ENCODE results near the gene ST6GALNAC1. TPM values are rescaled to one million over a fixed set of nuclear protein-coding genes. Genes with fewer than 3 reads are reported as not detected.

ST6GALNAC1 gene
- total and polyA plus RNA-seq, 4 experiments from 2014 or later = 12.7 to 45.8 (median 14.4) TPM

GRCh38 chr17:76645481-76645880 lies 1.9 kb upstream of the ST6GALNAC1 start:
- H3K36me3 Mint-ChIP-seq = no peaks in the 10 kb centered on the region
- peaks cover 0 to 17% (median 7%) of the 10 kb centered on the region in 8 donors for H3K9me3 Mint-ChIP-seq
- DNase-seq = no peak
- Histone ChIP-seq H3K27me3 (ENCODE audit: insufficient read depth, low read length) (no peaks in the 10 kb centered on the region), H3K36me3 (ENCODE audit: insufficient read depth, low read length) (no peaks in the 10 kb centered on the region), H3K27ac (ENCODE audit: low read depth, low read length) (no peak overlapping the region), H3K4me1 (ENCODE audit: insufficient read depth, low read length) (peaks cover 35% of the 10 kb centered on the region), H3K4me3 (ENCODE audit: low read length in 2 of 2) (no peak overlapping the region), H3K9me3 (ENCODE audit: control insufficient read depth in 1 of 2, low read length in 2 of 2) (no peaks in the 10 kb centered on the region)
- H3K27me3 Mint-ChIP-seq = peaks cover 0 to 2% of the 10 kb centered on the region in 2 donors
- peak overlapping the region in 2 of 8 donors; percentile 30 to 44 for H3K4me3 Mint-ChIP-seq
- intact Hi-C loops (cut with micrococcal nuclease) = no loop called here
- peak overlapping the region in 3 of 7 donors; percentile 17 to 88 (median 76) for H3K27ac Mint-ChIP-seq
- ChIA-PET CTCF (ENCODE audit: partially characterized antibody) (interaction anchor here (3.4 to 4.1 kb wide), 2 partner anchors 22 to 36 kb away, joined by 18 to 19 read pairs; no protein-coding TSS in a partner anchor), POLR2A (ENCODE audit: partially characterized antibody) (interaction anchor here (0.8 to 1.1 kb wide), 2 partner anchors 26 to 33 kb away, joined by 3 read pairs; no protein-coding TSS in a partner anchor)
- peaks cover 13 to 33% (median 27%) of the 10 kb centered on the region in 4 donors for H3K4me1 Mint-ChIP-seq

GRCh38 chr17:76644995-76645394 lies 1.4 kb upstream of the ST6GALNAC1 start:
- peak overlapping the region in 2 of 8 donors; percentile 30 to 44 for H3K4me3 Mint-ChIP-seq
- H3K9me3 Mint-ChIP-seq = peaks cover 0 to 17% (median 7%) of the 10 kb centered on the region in 8 donors
- Histone ChIP-seq H3K4me3 (ENCODE audit: low read length in 2 of 2) (no peak overlapping the region), H3K9me3 (ENCODE audit: control insufficient read depth in 1 of 2, low read length in 2 of 2) (no peaks in the 10 kb centered on the region), H3K27me3 (ENCODE audit: insufficient read depth, low read length) (no peaks in the 10 kb centered on the region), H3K36me3 (ENCODE audit: insufficient read depth, low read length) (no peaks in the 10 kb centered on the region), H3K4me1 (ENCODE audit: insufficient read depth, low read length) (peaks cover 38% of the 10 kb centered on the region), H3K27ac (ENCODE audit: low read depth, low read length) (no peak overlapping the region)
- no peak for DNase-seq
- intact Hi-C loops (cut with micrococcal nuclease) = loop anchor here (5.0 kb wide), 1 partner anchor 37 kb away; no protein-coding TSS in a partner anchor
- ChIA-PET POLR2A (ENCODE audit: partially characterized antibody) (interaction anchor here (1.1 to 2.2 kb wide), 3 partner anchors 15 to 87 kb away, joined by 3 to 12 read pairs (median 10); no protein-coding TSS in a partner anchor), CTCF (ENCODE audit: partially characterized antibody) (interaction anchor here (3.4 to 4.1 kb wide), 2 partner anchors 21 to 37 kb away, joined by 18 to 19 read pairs; no protein-coding TSS in a partner anchor)
- no peaks in the 10 kb centered on the region for H3K36me3 Mint-ChIP-seq
- H3K27me3 Mint-ChIP-seq = peaks cover 0 to 2% of the 10 kb centered on the region in 2 donors
- H3K27ac Mint-ChIP-seq = peak overlapping the region in 3 of 7 donors; percentile 73 to 88 (median 76)
- H3K4me1 Mint-ChIP-seq = peaks cover 13 to 37% (median 29%) of the 10 kb centered on the region in 4 donors

GRCh38 chr17:76642994-76643393 lies 563 bp downstream of the ST6GALNAC1 start:
- peak overlapping the region; percentile 81 to 96 (median 88) for H3K4me3 Mint-ChIP-seq
- peaks cover 0 to 5% of the 10 kb centered on the region in 2 donors for H3K36me3 Mint-ChIP-seq
- intact Hi-C loops (cut with micrococcal nuclease) = loop anchor here (5.0 kb wide), 1 partner anchor 39 kb away; no protein-coding TSS in a partner anchor
- CTCF ChIA-PET (ENCODE audit: partially characterized antibody) = interaction anchor here (2.1 to 4.1 kb wide), 3 partner anchors 19 to 39 kb away, joined by 6 to 19 read pairs (median 18); no protein-coding TSS in a partner anchor
- H3K27ac Mint-ChIP-seq = peak overlapping the region; percentile 25 to 91 (median 84)
- Histone ChIP-seq H3K4me1 (ENCODE audit: insufficient read depth, low read length) (peaks cover 35% of the 10 kb centered on the region), H3K27me3 (ENCODE audit: insufficient read depth, low read length) (no peaks in the 10 kb centered on the region), H3K4me3 (ENCODE audit: low read length in 2 of 2) (peak overlapping the region; percentile 36 to 59), H3K9me3 (ENCODE audit: control insufficient read depth in 1 of 2, low read length in 2 of 2) (no peaks in the 10 kb centered on the region), H3K36me3 (ENCODE audit: insufficient read depth, low read length) (no peaks in the 10 kb centered on the region), H3K27ac (ENCODE audit: low read depth, low read length) (peak overlapping the region; percentile 33)
- H3K4me1 Mint-ChIP-seq = peaks cover 16 to 38% (median 34%) of the 10 kb centered on the region in 4 donors
- H3K9me3 Mint-ChIP-seq = peaks cover 0 to 17% (median 7%) of the 10 kb centered on the region in 8 donors
- POLR2A ChIA-PET (ENCODE audit: partially characterized antibody) = interaction anchor here (1.0 to 4.8 kb wide), 8 partner anchors 8 to 119 kb away, joined by 3 to 40 read pairs (median 8); no protein-coding TSS in a partner anchor
- H3K27me3 Mint-ChIP-seq = no peaks in the 10 kb centered on the region
- peak in 1 of 5 donors; percentile 23 for DNase-seq

GRCh38 chr17:76642032-76642561 lies 1.5 kb downstream of the ST6GALNAC1 start:
- POLR2A ChIA-PET (ENCODE audit: partially characterized antibody) = interaction anchor here (0.5 to 4.8 kb wide), 4 partner anchors 8 to 39 kb away, joined by 3 to 40 read pairs (median 4); no protein-coding TSS in a partner anchor
- CTCF ChIA-PET (ENCODE audit: partially characterized antibody) = interaction anchor here (0.9 to 6.0 kb wide), 3 partner anchors 18 to 33 kb away, joined by 3 to 40 read pairs (median 6); no protein-coding TSS in a partner anchor
- H3K4me3 Mint-ChIP-seq = peak overlapping the region; percentile 81 to 96 (median 88)
- peaks cover 16 to 39% (median 34%) of the 10 kb centered on the region in 4 donors for H3K4me1 Mint-ChIP-seq
- Histone ChIP-seq H3K4me1 (ENCODE audit: insufficient read depth, low read length) (peaks cover 35% of the 10 kb centered on the region), H3K27me3 (ENCODE audit: insufficient read depth, low read length) (no peaks in the 10 kb centered on the region), H3K4me3 (ENCODE audit: low read length in 2 of 2) (peak overlapping the region in 1 of 2 donors; percentile 23), H3K9me3 (ENCODE audit: control insufficient read depth in 1 of 2, low read length in 2 of 2) (no peaks in the 10 kb centered on the region), H3K27ac (ENCODE audit: low read depth, low read length) (no peak overlapping the region), H3K36me3 (ENCODE audit: insufficient read depth, low read length) (no peaks in the 10 kb centered on the region)
- peaks cover 0 to 9% of the 10 kb centered on the region in 2 donors for H3K36me3 Mint-ChIP-seq
- intact Hi-C loops (cut with micrococcal nuclease) = loop anchor here (5.0 kb wide), 1 partner anchor 40 kb away; no protein-coding TSS in a partner anchor
- H3K27me3 Mint-ChIP-seq = no peaks in the 10 kb centered on the region
- H3K9me3 Mint-ChIP-seq = peaks cover 0 to 12% (median 7%) of the 10 kb centered on the region in 8 donors
- peak overlapping the region in 5 of 7 donors; percentile 5 to 91 (median 67) for H3K27ac Mint-ChIP-seq
- no peak for DNase-seq

- Histone ChIP-seq H3K27me3 (ENCODE audit: insufficient read depth, low read length) (no peaks in the 10 kb centered on the region), H3K27ac (ENCODE audit: low read depth, low read length) (no peak overlapping the region), H3K4me1 (ENCODE audit: insufficient read depth, low read length) (peaks cover 35% of the 10 kb centered on the region), H3K36me3 (ENCODE audit: insufficient read depth, low read length) (no peaks in the 10 kb centered on the region), H3K4me3 (ENCODE audit: low read length in 2 of 2) (no peak overlapping the region), H3K9me3 (ENCODE audit: control insufficient read depth in 1 of 2, low read length in 2 of 2) (no peaks in the 10 kb centered on the region)
- Mint-ChIP-seq H3K27me3 (no peaks in the 10 kb centered on the region), H3K27ac (peak overlapping the region in 2 of 7 donors; percentile 9 to 87), H3K9me3 (peaks cover 0 to 8% (median 4%) of the 10 kb centered on the region in 8 donors), H3K36me3 (peaks cover 0 to 9% of the 10 kb centered on the region in 2 donors), H3K4me1 (peaks cover 16 to 39% (median 34%) of the 10 kb centered on the region in 4 donors), H3K4me3 (peak overlapping the region in 4 of 8 donors; percentile 37 to 43 (median 39))
- DNase-seq = no peak
- intact Hi-C loops (cut with micrococcal nuclease) = loop anchor here (5.0 kb wide), 1 partner anchor 41 kb away; no protein-coding TSS in a partner anchor
- ChIA-PET CTCF (ENCODE audit: partially characterized antibody) (interaction anchor here (2.1 to 6.0 kb wide), 2 partner anchors 18 to 30 kb away, joined by 6 to 40 read pairs; no protein-coding TSS in a partner anchor), POLR2A (ENCODE audit: partially characterized antibody) (interaction anchor here (0.7 to 4.8 kb wide), 5 partner anchors 17 to 84 kb away, joined by 3 to 40 read pairs (median 4); no protein-coding TSS in a partner anchor)
Observed at GRCh38 chr17:76641501-76641900, 2.1 kb downstream of the ST6GALNAC1 start.

GRCh38 chr17:76640550-76641380 lies 2.8 kb downstream of the ST6GALNAC1 start:
- no peaks in the 10 kb centered on the region for H3K36me3 ChIP-seq (ENCODE audit: insufficient read depth, low read length)
- H3K27me3 ChIP-seq (ENCODE audit: insufficient read depth, low read length) = no peaks in the 10 kb centered on the region
- peak overlapping the region in 6 of 8 donors; percentile 8 to 56 (median 40) for H3K4me3 Mint-ChIP-seq
- H3K27ac Mint-ChIP-seq = peak overlapping the region in 4 of 7 donors; percentile 3 to 87 (median 33)
- CTCF ChIA-PET (ENCODE audit: partially characterized antibody) = interaction anchor here (2.1 to 6.0 kb wide), 2 partner anchors 17 to 31 kb away, joined by 6 to 40 read pairs; no protein-coding TSS in a partner anchor
- POLR2A ChIA-PET (ENCODE audit: partially characterized antibody) = interaction anchor here (0.7 to 4.8 kb wide), 5 partner anchors 18 to 83 kb away, joined by 3 to 40 read pairs (median 4); no protein-coding TSS in a partner anchor
- DNase-seq = no peak
- no peak overlapping the region for H3K4me3 ChIP-seq (ENCODE audit: low read length in 2 of 2)
- H3K36me3 Mint-ChIP-seq = peaks cover 0 to 9% of the 10 kb centered on the region in 2 donors
- H3K4me1 Mint-ChIP-seq = peaks cover 16 to 39% (median 34%) of the 10 kb centered on the region in 4 donors
- intact Hi-C loops (cut with micrococcal nuclease) = loop anchor here (5.0 kb wide), 1 partner anchor 42 kb away; no protein-coding TSS in a partner anchor
- H3K9me3 Mint-ChIP-seq = peaks cover 0 to 5% (median 0%) of the 10 kb centered on the region in 8 donors
- peaks cover 35% of the 10 kb centered on the region for H3K4me1 ChIP-seq (ENCODE audit: insufficient read depth, low read length)
- H3K9me3 ChIP-seq (ENCODE audit: control insufficient read depth in 1 of 2, low read length in 2 of 2) = no peaks in the 10 kb centered on the region
- H3K27ac ChIP-seq (ENCODE audit: low read depth, low read length) = no peak overlapping the region
- H3K27me3 Mint-ChIP-seq = no peaks in the 10 kb centered on the region
